MM.1S (cell line): ENCODE measurements around the gene SFXN5.

Experiments
- DNase-seq: peaks from one replicate; pipeline ENCODE4 v3.0.0-alpha.2; 2015
- H2AFZ ChIP-seq: fragments of 300-600 bp; sonication (generic); 2 replicates; pipeline ENCODE4 v1.6.0; 2016; ENCODE audit warnings: antibody characterized with exemption, low read length
- H3F3A ChIP-seq: fragments of 300-600 bp; sonication (generic); 2 replicates; pipeline ENCODE4 v1.6.1; 2016; ENCODE audit warnings: mild to moderate bottlenecking, antibody characterized with exemption, low read length, moderate library complexity, mixed read lengths; ENCODE audit not compliant: insufficient read depth
- H3K27ac ChIP-seq: fragments of 300-600 bp; sonication (generic); 2 replicates; pipeline ENCODE4 v1.5.1; 2016; ENCODE audit warnings: mild to moderate bottlenecking, low read length
- H3K27me3 ChIP-seq: fragments of 300-600 bp; sonication (generic); replicated peaks from 2 replicates; pipeline ENCODE4 v1.6.0; 2016; ENCODE audit warnings: low read length; ENCODE audit not compliant: insufficient read depth
- H3K36me3 ChIP-seq: fragments of 300-600 bp; sonication (generic); replicated peaks from 2 replicates; pipeline ENCODE4 v1.6.1; 2016; ENCODE audit warnings: mild to moderate bottlenecking, low read length, mixed read lengths; ENCODE audit not compliant: insufficient read depth
- H3K4me1 ChIP-seq: fragments of 300-600 bp; sonication (generic); 2 replicates; pipeline ENCODE4 v1.6.1; 2016; ENCODE audit warnings: low read length, mixed read lengths
- H3K4me2 ChIP-seq: fragments of 300-600 bp; sonication (generic); 2 replicates; pipeline ENCODE4 v1.6.0; 2016; ENCODE audit warnings: low read depth, low read length
- H3K4me3 ChIP-seq: fragments of 300-600 bp; sonication (generic); 2 replicates; pipeline ENCODE4 v1.5.1; 2016; ENCODE audit warnings: low read length, mixed read lengths
- H3K79me2 ChIP-seq: fragments of 300-600 bp; sonication (generic); 2 replicates; pipeline ENCODE4 v1.6.1; 2016; ENCODE audit warnings: mixed run types, low read length, mixed read lengths
- H3K9ac ChIP-seq: fragments of 300-600 bp; sonication (generic); 2 replicates; pipeline ENCODE4 v1.6.1; 2016; ENCODE audit warnings: low read length, mixed read lengths
- H3K9me2 ChIP-seq: fragments of 300-600 bp; sonication (generic); replicated peaks from 2 replicates; pipeline ENCODE4 v1.6.1; 2016; ENCODE audit warnings: mild to moderate bottlenecking, low read length, mixed read lengths; ENCODE audit not compliant: insufficient read depth
- H3K9me3 ChIP-seq: fragments of 300-600 bp; sonication (generic); replicated peaks from 2 replicates; pipeline ENCODE4 v1.6.1; 2016; ENCODE audit warnings: mild to moderate bottlenecking, low read length, mixed read lengths; ENCODE audit not compliant: insufficient read depth
- H4K20me1 ChIP-seq: fragments of 300-600 bp; sonication (generic); 2 replicates; pipeline ENCODE4 v1.6.1; 2016; ENCODE audit warnings: mild to moderate bottlenecking, low read length, moderate library complexity, mixed read lengths; ENCODE audit not compliant: insufficient read depth
- EZH2 ChIP-seq: fragments of 300-600 bp; sonication (generic); optimal IDR thresholded peaks from 2 replicates; pipeline ENCODE3; 2017; ENCODE audit warnings: low read depth, mild to moderate bottlenecking, antibody characterized with exemption, low read length, mixed read lengths
- EZH2phosphoT487 ChIP-seq: fragments of 300-600 bp; sonication (generic); IDR thresholded peaks from 2 replicates; pipeline ENCODE4 v1.6.1; 2018; ENCODE audit warnings: antibody characterized with exemption, low read length
- TF ChIP-seq, protein P1 (sequence below): fragments of 300-600 bp; sonication (generic); IDR thresholded peaks from 2 replicates; pipeline ENCODE4 v1.5.1; 2016; ENCODE audit warnings: antibody characterized with exemption, low read length, mixed read lengths

Gene SFXN5

DNA sequence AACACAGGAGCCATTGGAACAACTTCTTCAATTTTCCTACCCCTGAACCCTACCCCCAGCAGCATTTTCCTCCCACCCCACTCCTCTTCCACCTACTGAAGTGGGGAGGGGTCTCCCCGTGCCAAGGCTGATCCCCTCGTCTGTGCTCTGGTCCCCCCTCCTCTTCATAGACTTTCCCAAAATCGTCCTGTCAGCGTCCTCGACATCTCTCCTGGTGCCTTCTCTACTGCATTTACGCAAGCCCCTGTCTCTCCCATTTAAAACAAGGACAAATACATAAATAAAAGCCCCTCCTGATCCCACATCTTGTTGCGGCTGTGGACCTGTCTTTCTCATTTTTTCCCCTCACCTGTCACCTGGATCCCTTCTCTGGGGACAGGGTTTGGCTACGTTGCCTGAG is 112.0 kb downstream of the SFXN5 start:
- no peaks in the 10 kb centered on the region for H3K4me1 ChIP-seq
- TF ChIP-seq, protein P1, sequence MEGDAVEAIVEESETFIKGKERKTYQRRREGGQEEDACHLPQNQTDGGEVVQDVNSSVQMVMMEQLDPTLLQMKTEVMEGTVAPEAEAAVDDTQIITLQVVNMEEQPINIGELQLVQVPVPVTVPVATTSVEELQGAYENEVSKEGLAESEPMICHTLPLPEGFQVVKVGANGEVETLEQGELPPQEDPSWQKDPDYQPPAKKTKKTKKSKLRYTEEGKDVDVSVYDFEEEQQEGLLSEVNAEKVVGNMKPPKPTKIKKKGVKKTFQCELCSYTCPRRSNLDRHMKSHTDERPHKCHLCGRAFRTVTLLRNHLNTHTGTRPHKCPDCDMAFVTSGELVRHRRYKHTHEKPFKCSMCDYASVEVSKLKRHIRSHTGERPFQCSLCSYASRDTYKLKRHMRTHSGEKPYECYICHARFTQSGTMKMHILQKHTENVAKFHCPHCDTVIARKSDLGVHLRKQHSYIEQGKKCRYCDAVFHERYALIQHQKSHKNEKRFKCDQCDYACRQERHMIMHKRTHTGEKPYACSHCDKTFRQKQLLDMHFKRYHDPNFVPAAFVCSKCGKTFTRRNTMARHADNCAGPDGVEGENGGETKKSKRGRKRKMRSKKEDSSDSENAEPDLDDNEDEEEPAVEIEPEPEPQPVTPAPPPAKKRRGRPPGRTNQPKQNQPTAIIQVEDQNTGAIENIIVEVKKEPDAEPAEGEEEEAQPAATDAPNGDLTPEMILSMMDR, result no peak
- no peak for TF ChIP-seq EZH2phosphoT487
- TF ChIP-seq EZH2, result no peak
- H4K20me1 ChIP-seq, result no peaks in the 10 kb centered on the region
- no peaks in the 10 kb centered on the region for H3K27me3 ChIP-seq
- H2AFZ ChIP-seq, result no peak overlapping the region
- no peaks in the 10 kb centered on the region for H3K79me2 ChIP-seq
- no peaks in the 10 kb centered on the region for H3F3A ChIP-seq
- no peak overlapping the region for H3K9ac ChIP-seq
- H3K4me2 ChIP-seq, result no peak overlapping the region
- no peak overlapping the region for H3K4me3 ChIP-seq
- no peaks in the 10 kb centered on the region for H3K9me3 ChIP-seq
- no peaks in the 10 kb centered on the region for H3K9me2 ChIP-seq
- H3K27ac ChIP-seq, result no peak overlapping the region
- H3K36me3 ChIP-seq, result no peaks in the 10 kb centered on the region
- no peak for DNase-seq

DNA sequence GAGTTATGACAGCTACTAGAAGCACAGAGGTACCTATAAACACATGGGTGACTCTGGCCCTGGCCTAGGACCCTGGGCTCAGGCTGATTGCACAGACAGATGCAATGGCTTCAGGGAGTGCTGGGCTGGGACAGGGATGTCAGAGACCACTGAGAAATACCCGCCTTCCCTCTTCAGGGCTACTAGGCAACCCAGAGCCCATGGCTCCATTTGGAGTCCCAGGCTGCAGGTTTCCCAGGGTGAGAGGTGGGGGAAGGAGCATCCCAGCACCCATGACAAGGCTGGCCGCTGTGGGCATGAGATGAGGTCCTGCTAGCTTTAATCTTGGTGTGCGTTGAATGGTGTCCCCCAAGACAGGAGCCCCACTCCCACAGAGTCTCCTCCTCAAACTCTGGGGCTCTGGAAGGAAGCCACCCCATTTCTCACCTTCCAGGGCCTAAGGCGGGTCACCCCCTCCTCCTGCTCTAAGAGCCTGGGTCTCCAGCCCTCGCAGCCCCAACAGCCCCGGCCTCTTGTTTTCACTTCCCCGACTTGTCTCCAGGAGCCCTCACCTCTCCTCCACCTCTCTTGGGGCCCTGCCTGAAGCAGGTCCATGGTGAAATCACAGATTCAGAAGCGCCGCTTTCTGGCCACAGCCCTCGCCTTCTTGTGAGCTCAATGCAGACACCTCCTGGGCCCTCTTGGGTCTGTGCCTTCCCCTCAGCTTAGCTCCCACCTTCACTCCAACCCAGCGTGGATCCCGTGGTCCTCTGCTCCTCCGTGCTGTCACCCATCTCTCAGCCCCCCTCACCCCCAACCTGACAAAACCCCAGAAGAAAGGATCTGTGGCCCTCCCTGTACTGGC is 112.7 kb downstream of the SFXN5 start:
- Histone ChIP-seq H3K27ac (no peak overlapping the region), H4K20me1 (no peaks in the 10 kb centered on the region), H3K4me1 (no peaks in the 10 kb centered on the region), H2AFZ (no peak overlapping the region), H3K9ac (no peak overlapping the region), H3K79me2 (no peaks in the 10 kb centered on the region), H3K9me3 (no peaks in the 10 kb centered on the region), H3F3A (no peaks in the 10 kb centered on the region), H3K4me3 (no peak overlapping the region), H3K9me2 (no peaks in the 10 kb centered on the region), H3K27me3 (no peaks in the 10 kb centered on the region), H3K4me2 (no peak overlapping the region), H3K36me3 (no peaks in the 10 kb centered on the region)
- DNase-seq, result no peak
- no peak for TF ChIP-seq EZH2
- TF ChIP-seq EZH2phosphoT487, result no peak
- TF ChIP-seq, protein P1, result no peak

DNA sequence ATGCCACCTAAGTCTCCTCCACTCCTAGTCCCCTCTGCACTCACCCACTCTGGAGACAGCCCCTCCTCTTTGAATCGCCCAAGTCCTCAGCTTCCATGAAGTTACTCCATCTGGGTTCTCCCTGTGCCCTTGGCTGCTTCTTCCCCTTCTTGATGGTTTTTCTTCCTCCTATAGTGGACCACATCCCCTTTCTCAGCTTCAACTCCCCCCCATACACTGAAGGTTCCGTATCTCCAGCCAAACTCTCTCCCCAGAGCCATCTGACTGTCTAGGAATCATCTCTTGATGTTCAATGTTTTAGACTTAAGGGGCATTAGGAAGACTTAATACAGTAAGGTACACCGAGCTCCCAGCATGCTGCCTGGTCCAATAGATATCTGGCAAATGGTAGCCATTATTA is 114.6 kb downstream of the SFXN5 start:
- H3K79me2 ChIP-seq, result no peaks in the 10 kb centered on the region
- no peaks in the 10 kb centered on the region for H3F3A ChIP-seq
- H3K4me3 ChIP-seq, result no peak overlapping the region
- H4K20me1 ChIP-seq, result no peaks in the 10 kb centered on the region
- TF ChIP-seq, protein P1, result no peak
- TF ChIP-seq EZH2 (no peak), EZH2phosphoT487 (no peak)
- H3K36me3 ChIP-seq, result no peaks in the 10 kb centered on the region
- H3K4me1 ChIP-seq, result no peaks in the 10 kb centered on the region
- H3K27me3 ChIP-seq, result no peaks in the 10 kb centered on the region
- no peak for DNase-seq
- H3K9me3 ChIP-seq, result no peaks in the 10 kb centered on the region
- no peak overlapping the region for H2AFZ ChIP-seq
- no peaks in the 10 kb centered on the region for H3K9me2 ChIP-seq
- no peak overlapping the region for H3K9ac ChIP-seq
- H3K27ac ChIP-seq, result no peak overlapping the region
- H3K4me2 ChIP-seq, result no peak overlapping the region
